ENCODE measurements around the gene CFAP69. TPM values are rescaled to one million over a fixed set of nuclear protein-coding genes. Genes with fewer than 3 reads are reported as not detected.
"Not testable (repeated sequence)": the region's sequence is repeated elsewhere in the genome, so short reads cannot be mapped to it uniquely, and the experiment has no call there.

CFAP69 gene
- total RNA-seq, 2 donors from 2014 or later: 27.4 to 50.6 TPM

DNA sequence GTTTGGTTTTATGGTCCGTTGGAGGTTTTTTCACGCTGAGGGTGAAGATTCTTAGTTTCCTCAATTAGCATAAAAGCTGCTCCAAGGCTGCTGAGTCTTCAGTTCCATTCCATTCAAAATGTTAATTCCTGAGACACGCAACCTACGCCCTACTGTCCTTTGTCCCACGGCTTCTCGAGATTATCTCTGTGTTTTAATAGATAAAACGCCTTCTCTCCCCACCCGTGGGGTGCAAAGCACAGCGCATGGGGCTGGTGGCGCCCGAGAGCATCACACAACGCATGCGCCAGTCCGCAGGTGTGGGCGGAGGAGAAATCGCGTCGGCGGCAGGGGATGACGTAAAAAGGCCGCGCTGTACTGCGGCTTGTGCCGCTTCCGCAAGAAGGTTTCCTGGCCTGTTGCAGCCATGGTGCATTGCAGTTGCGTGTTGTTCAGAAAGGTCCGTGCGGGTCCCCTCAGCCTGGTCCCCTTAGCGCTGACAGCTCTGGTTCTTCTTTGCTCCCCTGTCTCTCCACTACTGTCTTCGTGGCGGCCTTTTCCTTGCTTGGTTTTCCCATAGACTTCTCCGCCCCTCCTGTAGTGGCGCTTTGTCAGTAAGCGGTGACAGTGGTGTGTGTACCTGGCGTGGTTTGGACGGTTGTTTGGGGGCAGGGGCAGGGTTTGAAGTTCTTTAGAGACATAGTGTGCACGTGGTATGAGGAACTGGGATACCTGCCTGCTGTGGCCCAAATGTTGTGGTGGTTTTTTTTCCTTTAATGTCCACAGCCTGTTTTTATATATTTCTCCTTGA, 101.6 kb downstream of the CFAP69 start, which contains the start of gene GTPBP10:
Gene GTPBP10 (plus strand): TSS at position 381 of the 790 bp plus-strand sequence. CDS start 26 bp downstream, at position 407.
- peak within 1 kb of the TSS; percentile 57 to 70 for H3K4me3 ChIP-seq
- WGBS: under 1% methylated on average over 37 of the region's 37 CpGs
- peak within 1 kb of the TSS; percentile 83 to 87 for H3K27ac ChIP-seq
- peak; percentile 91 for DNase-seq (ENCODE audit: low spot score)
- intact Hi-C loops (cut with DNase I): loop anchor here (5.0 kb wide), 1 partner anchor 56 kb away; the partner anchor contains the start of gene CLDN12
- H3K9me3 ChIP-seq: no peaks in the 10 kb centered on the region
- H3K27me3 ChIP-seq (replicated peaks; ENCODE audit: insufficient read depth): no peaks in the 10 kb centered on the region
- H3K36me3 ChIP-seq: no peaks in the 10 kb centered on the region
- H3K4me1 ChIP-seq (replicated peaks): peaks cover 7% of the 10 kb centered on the region
- TF ChIP-seq POLR2AphosphoS5 (IDR thresholded peaks at IDR 0.05): peak; percentile 97
- TF ChIP-seq POLR2A (IDR thresholded peaks at IDR 0.05): peak; percentile 65
- TF ChIP-seq, protein P1, sequence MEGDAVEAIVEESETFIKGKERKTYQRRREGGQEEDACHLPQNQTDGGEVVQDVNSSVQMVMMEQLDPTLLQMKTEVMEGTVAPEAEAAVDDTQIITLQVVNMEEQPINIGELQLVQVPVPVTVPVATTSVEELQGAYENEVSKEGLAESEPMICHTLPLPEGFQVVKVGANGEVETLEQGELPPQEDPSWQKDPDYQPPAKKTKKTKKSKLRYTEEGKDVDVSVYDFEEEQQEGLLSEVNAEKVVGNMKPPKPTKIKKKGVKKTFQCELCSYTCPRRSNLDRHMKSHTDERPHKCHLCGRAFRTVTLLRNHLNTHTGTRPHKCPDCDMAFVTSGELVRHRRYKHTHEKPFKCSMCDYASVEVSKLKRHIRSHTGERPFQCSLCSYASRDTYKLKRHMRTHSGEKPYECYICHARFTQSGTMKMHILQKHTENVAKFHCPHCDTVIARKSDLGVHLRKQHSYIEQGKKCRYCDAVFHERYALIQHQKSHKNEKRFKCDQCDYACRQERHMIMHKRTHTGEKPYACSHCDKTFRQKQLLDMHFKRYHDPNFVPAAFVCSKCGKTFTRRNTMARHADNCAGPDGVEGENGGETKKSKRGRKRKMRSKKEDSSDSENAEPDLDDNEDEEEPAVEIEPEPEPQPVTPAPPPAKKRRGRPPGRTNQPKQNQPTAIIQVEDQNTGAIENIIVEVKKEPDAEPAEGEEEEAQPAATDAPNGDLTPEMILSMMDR (IDR thresholded peaks at IDR 0.05): peak; percentile 39 to 94 (median 73)

DNA sequence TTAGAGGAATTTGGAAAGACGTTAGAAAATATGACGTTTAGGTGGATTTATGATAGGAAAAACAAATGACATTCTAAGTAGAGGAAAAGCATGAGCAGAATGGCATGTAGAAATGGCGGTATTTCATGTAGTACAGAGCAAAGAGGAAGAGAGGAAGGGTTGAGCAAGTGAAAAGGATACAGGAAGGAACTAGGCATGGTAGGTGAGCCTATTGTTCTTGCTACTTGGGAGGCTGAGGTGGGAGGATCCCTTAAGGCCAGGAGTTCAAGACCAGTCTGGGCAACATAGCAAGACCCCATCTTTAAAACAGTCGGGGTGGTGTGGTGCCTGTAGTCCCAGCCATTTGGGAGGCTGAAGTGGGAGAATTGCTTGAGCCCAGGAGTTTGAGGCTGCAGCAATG, 102.8 kb downstream of the CFAP69 start:
- intact Hi-C loops (cut with DNase I): loop anchor here (5.0 kb wide), 1 partner anchor 55 kb away; the partner anchor contains the start of gene CLDN12
- H3K27me3 ChIP-seq (replicated peaks; ENCODE audit: insufficient read depth): no peaks in the 10 kb centered on the region
- 63% methylated on average over 4 of the region's 4 CpGs for WGBS
- TF ChIP-seq POLR2AphosphoS5 (IDR thresholded peaks at IDR 0.05) (no peak), POLR2A (IDR thresholded peaks at IDR 0.05) (no peak)
- TF ChIP-seq, protein P1 (IDR thresholded peaks at IDR 0.05): no peak
- H3K4me1 ChIP-seq (replicated peaks): peaks cover 7% of the 10 kb centered on the region
- H3K9me3 ChIP-seq: no peaks in the 10 kb centered on the region
- no peak overlapping the region for H3K27ac ChIP-seq
- no peak for DNase-seq (ENCODE audit: low spot score)
- no peaks in the 10 kb centered on the region for H3K36me3 ChIP-seq
- no peak overlapping the region for H3K4me3 ChIP-seq

DNA sequence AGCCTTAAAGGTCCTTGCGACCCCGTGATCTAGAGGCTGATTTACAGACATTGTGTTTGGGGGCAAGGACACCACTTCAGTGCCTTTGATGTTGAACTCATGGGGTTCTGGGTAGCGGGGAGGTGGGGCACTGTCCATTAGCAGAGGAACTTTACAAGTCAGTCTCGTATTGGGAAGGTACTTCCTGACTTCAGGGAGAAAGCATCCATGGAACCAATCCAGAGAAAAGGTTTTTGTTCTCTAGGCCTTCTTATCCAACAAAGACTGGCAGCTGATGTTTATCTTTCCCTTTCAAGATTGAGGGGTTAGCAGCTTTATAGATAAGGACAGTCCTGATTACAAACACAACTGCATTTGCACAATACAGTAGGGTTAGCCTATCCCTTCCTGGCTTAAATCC, 104.3 kb downstream of the CFAP69 start:
- no peak overlapping the region for H3K4me3 ChIP-seq
- no peak for DNase-seq (ENCODE audit: low spot score)
- no peak overlapping the region for H3K27ac ChIP-seq
- no peaks in the 10 kb centered on the region for H3K9me3 ChIP-seq
- no peaks in the 10 kb centered on the region for H3K36me3 ChIP-seq
- peaks cover 7% of the 10 kb centered on the region for H3K4me1 ChIP-seq (replicated peaks)
- WGBS: 67% methylated on average over 4 of the region's 4 CpGs
- H3K27me3 ChIP-seq (replicated peaks; ENCODE audit: insufficient read depth): no peaks in the 10 kb centered on the region
- TF ChIP-seq, protein P1 (IDR thresholded peaks at IDR 0.05): no peak
- TF ChIP-seq POLR2AphosphoS5 (IDR thresholded peaks at IDR 0.05) (no peak), POLR2A (IDR thresholded peaks at IDR 0.05) (no peak)
- intact Hi-C loops (cut with DNase I): loop anchor here (5.0 kb wide), 1 partner anchor 53 kb away; the partner anchor contains the start of gene CLDN12

DNA sequence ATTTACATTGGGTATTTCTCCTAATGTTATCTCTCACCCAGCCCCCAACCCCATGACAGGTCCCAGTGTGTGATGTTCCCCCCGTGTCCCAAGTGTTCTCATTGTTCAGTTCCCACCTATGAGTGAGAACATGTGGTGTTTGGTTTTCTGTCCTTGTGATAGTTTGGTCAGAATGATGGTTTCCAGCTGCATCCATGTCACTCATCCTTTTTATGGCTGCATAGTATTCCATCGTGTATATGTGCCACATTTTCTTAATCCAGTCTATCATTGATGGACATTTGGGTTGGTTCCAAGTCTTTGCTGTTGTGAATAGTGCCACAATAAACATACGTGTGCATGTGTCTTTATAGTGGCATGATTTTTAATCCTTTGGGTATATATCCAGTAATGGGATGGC, 105.1 kb downstream of the CFAP69 start:
- H3K9me3 ChIP-seq; H3K27me3 ChIP-seq (replicated peaks; ENCODE audit: insufficient read depth); H3K36me3 ChIP-seq; DNase-seq (ENCODE audit: low spot score); H3K27ac ChIP-seq; H3K4me3 ChIP-seq; intact Hi-C loops (cut with DNase I); H3K4me1 ChIP-seq (replicated peaks): not testable (repeated sequence)
- 98% methylated on average over 3 of the region's 3 CpGs for WGBS

DNA sequence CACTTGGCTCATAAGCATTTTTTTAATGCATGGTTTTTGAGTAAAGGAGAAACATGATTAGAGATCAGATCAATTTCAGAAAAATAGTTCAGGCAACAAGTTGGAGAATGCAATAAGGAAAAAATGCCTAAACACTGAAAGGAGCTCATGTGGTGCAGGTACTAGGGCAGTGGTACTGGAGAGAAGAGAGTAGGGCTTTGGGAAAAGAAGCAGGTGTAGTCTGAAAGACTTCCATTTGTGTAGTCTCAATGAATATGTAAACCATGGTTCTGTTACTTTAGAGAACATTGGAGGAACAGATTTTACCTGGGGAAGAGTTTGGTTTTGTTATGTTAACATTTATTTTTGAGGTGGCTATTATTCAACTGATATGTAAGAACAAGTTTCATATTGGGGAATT, 107.0 kb downstream of the CFAP69 start:
- peaks cover 0 to 4% of the 10 kb centered on the region in 2 donors for H3K36me3 ChIP-seq
- intact Hi-C loops (cut with DNase I): no loop called here
- DNase-seq (ENCODE audit: low spot score): no peak
- H3K4me3 ChIP-seq: no peak overlapping the region
- no peaks in the 10 kb centered on the region for H3K27me3 ChIP-seq (replicated peaks; ENCODE audit: insufficient read depth)
- H3K4me1 ChIP-seq (replicated peaks): peaks cover 7% of the 10 kb centered on the region
- H3K9me3 ChIP-seq: no peaks in the 10 kb centered on the region
- H3K27ac ChIP-seq: no peak overlapping the region
- no peak for TF ChIP-seq POLR2A (IDR thresholded peaks at IDR 0.05)
- TF ChIP-seq, protein P1 (IDR thresholded peaks at IDR 0.05): no peak
- TF ChIP-seq POLR2AphosphoS5 (IDR thresholded peaks at IDR 0.05): no peak

Small RNA genes lying within 50 kb of the gene (small RNA-seq; reads per million reads assigned to genes)
- 0 reads per million in 2 donors for gene RF00019

Other genes with a start within 250 kb of the CFAP69 start
- gene STEAP1, start 90.7 kb upstream of the CFAP69 start, total RNA-seq: 100 to 1,000 TPM in 1 of 2 donors, 10 to 100 TPM in 1; 67.3 to 230 TPM
- 100 to 1,000 TPM; 167 to 555 TPM for gene STEAP2, start 33.4 kb upstream of the CFAP69 start, total RNA-seq
- not detected for gene FAM237B, start 76.1 kb downstream of the CFAP69 start, total RNA-seq
- 10 to 100 TPM; 16.2 to 20.4 TPM for gene GTPBP10, start 101.5 kb downstream of the CFAP69 start, total RNA-seq
- gene CLDN12, start 158.3 kb downstream of the CFAP69 start, total RNA-seq: 10 to 100 TPM; 33.1 to 43.9 TPM
- gene PTTG1IP2, start 224.5 kb downstream of the CFAP69 start, total RNA-seq: not detected